ENCODE measurements around the gene CMSS1.

The CMSS1 gene

DNA sequence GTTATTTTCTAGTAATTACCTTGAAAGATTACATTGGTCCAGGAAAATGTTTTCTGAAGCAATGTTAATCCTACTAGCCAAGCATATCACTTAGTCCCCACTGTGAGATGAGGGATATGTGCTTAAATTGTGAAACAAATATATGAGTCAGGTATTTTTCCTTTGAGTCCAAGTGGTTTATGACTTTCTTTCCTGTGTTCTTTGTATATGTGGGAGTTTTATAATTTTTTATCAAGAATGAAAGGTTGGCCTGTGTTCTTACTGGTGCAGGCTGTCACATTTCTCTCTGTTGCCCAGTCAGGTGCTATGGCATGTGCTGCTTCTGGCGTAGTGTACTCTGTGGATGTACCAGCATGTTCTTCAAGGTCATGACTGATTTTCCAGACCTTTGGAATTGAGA is 147.4 kb downstream of the CMSS1 start:
- peak; percentile 76 for DNase-seq

DNA sequence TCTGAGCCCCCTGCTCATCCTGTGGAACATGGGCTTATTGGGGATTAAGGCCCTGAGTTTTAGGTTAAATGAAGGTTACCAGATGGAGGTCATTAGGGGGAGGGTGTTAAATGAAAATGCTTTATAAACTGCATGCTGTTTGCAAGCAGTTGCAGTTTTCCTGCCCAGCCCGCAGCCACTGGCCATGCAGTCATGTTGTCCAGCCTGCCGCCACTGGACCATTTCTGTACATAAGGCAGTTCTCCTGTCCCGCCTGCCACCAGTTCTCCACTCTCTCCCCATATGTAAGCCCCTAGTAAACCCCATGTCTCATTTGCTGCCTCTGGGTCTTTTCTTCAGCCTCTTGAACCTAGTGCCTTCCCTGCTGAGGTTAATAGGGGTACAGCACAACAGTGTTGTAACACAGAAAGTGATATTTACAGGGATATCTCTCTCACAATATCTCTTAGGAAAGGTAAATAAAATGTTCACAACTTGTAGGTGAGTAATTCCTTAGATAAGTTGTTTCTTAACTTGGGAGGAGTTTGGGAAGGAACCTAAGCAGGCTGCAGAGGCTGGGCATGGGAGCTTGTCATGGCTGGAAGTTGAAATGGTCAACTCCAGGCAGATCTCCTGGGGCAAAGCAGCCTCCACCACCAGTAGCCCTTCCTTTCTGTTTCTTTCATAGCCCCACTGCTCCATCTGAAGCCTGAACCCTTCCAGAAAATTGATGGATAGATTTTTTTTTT is 148.2 kb downstream of the CMSS1 start:
- peak; percentile 37 for DNase-seq

DNA sequence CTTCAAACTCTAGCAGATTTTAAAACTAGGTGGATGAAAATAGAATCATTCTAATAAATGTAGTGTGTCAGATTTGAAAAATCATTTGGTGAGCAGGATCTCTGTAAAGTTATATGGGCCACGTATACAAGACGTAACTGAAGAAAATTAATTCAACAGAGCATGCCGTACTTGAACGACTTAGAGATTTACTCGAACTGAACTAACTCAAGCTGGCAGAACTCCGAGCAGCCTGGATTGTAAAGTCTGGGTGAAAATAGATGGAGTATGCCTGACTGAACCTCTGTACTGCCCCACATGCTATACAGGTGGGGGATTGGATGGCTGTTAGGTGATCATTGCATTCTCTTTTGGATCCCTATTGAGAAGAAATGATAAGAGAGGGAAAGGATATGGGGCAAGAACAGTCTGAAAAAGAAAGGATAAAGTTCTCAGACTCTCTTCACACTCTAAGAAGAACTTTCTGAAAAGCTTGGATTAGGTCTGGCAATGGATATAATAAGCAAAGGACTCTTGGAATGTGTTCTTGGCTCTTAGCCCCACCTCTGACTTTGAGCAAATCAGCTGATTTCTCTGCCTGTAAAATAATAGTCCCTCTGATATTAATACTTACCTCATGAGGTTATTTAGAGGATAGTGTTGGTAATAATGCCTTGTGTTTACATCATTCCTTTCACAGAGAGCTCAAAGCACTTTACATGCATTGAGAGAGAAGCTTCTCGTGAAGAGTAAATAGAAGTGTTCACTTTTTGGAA is 149.2 kb downstream of the CMSS1 start:
- peak; percentile 53 for DNase-seq

DNA sequence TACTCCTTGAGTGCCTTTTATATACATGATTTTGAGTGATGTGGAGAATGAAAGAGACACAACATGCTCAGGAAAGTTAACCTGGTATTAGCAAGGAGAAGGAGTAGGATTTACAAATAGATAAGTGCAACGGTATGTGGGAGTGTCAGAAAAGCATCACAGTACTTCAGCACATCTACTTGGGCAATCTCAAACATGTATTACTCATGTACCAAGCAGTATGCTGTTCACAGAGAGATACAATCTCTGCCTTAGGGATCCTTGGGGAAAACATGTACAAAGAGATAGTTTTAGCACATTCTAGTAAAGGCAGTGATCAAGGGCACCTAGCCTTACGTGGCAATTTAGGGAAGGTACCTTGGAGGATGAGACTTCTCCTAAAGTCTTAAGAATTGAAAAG is 150.1 kb downstream of the CMSS1 start:
- peak; percentile 86 for DNase-seq

DNA sequence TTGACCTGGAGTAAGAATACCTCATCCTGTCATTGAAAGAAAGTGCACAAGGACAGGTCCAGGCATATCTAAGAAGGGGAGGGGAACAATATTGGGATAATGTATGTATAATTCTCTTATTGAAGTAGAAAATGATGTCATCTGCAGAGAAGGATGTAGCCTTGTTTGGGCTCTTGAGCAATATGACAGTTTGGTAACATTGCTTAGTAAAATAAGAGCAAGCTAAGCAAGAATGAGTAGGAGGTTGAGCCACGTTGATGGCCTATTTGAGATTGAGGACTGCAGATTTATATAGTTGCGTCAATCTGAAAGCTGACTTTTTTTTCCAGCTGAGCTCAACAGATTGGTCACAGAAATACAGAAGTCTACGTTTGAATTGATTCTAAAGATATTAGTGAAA is 151.5 kb downstream of the CMSS1 start:
- DNase-seq = peak; percentile 15

DNA sequence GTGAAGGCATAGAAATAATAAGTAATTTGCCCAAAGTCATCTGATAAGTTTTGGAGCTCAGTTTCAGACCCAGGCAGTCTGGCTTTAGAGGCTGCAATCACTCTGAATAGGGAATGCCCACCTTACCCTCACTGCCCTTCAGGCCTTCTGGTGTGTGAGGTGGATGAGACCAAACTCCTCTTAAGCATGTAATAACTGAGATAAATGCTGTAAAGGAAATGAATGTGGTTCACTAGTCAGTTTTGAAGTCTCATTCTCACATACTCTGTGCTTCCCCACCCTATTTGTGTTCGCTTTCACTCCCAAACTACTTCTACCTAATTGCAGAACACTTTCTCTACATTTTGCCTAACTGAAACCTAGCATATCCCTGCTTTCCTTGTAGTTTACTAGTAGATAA is 152.5 kb downstream of the CMSS1 start:
- no peak for DNase-seq

DNA sequence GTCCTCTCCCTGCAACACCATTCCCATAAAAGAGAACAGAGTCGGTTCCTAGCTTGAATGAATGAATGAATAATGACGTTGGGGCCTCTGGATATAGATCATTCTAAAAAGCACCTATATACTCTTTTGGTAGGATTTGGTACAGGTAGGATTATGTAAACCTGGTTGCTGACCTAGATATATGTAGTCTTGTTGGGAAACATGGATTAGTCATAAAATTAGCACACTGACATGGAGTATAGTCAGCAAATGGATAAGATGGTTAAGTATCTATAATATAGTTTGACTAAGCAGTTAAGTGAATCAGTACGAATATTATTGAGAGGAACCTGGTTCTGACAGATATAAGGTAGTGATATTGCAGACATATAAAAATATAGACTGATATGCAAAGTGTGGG is 154.1 kb downstream of the CMSS1 start:
- DNase-seq = no peak

DNA sequence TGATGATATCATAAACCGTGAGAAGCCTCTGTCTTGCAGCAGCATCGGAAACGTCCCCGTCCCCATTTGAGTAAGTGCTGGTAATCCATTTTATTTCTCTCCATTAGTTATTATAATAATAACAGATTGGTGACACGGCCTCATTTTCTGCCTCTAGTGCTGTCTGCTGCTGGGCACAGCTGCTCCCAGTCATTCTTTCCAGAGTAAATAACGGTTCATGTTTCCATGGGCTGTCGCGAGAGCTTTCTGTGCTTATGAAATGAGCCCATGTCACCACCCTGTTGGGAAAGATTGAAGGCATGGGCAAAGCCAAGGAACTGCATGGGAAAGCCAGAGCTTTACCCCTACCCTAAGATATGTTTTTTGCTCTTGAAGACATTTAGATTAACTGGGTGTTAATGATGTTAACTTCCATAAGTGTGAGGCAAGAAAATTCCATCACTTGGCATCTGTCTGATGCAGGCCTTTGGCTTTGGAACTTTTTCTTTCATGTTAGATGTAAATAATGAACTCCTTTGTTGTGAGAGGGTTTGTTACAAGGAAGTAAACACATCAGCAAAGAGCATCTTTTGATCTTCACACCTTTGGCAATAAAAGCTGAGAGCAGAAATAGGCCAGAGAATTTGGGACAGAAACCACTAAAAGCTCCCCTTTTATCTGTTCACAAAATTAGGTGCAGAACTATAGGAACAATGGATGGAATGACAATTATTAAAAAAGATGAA is 154.9 kb downstream of the CMSS1 start:
- DNase-seq = no peak

DNA sequence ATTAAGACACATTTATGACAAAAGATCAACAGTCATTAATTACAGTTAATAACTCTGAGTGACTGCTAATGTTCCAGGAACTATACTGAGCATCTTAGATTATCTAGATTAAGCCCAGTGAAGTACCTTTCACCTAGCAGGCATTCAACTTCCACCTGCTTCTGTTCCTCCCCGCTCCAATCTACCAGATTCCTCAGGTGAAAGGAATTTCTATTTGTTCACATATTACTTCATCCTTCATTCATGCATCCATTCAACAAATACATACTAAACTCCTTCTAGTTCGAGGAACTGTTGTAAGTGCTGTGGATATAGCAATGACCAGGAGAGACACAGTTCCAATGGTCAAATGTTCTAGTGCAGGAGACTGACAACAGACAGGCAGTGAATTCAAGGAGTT is 157.3 kb downstream of the CMSS1 start:
- peak; percentile 41 for DNase-seq

DNA sequence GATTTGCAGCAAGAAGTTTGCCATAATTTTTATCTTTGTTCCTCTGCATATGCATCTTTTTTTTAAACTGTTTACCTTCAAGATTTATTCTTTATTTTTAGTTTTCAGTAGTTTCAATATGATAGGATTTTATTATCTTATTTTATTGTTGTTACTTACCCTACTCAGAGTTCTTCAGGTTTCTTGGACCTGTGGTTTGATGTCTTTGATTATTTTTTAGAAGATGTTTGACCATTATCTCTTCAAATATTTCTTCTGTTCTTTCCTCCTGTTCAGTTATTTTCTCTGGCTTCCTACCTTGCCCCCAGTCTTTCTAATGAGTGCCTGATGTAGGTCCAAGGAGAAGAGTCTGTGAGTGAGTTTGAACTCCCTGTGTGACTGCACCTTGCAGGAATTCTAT is 158.9 kb downstream of the CMSS1 start:
- no peak for DNase-seq

DNA sequence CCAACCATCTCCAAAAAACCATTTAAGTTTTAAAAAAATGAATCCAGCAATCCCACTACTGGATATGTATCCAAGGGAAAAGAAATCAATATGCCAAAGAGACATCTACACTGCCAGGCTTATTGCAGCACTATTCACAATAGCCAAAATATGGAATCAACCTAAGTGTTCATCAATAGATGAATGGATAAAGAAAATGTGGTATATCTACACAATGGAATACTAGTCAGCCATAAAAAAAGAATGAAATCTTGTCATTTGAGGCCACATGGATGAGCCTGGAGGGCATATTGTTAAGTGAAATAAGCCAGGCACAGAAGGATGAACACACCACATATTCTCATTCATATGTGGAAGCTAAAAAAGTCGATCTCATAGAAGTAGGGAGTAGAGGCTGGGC is 160.6 kb downstream of the CMSS1 start:
- no peak for DNase-seq

DNA sequence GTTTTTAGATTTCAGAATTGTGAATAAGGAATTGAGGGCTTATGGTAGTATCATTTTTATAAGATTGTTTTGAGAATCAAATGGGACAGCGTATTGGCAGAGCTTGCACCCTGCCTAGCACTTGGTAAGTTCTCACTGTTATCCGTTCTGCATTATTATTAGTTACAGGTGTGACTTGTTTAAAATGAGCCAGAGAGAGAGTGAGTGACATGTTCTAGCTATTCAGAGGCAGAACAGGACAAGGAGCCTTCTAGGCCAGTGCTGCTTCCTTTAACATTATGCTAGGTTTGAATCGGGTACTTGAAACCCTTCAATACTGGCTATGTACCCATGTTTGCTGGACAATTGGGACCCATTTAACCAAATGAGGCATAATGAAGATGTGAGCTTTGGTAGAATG is 162.9 kb downstream of the CMSS1 start:
- no peak for DNase-seq

DNA sequence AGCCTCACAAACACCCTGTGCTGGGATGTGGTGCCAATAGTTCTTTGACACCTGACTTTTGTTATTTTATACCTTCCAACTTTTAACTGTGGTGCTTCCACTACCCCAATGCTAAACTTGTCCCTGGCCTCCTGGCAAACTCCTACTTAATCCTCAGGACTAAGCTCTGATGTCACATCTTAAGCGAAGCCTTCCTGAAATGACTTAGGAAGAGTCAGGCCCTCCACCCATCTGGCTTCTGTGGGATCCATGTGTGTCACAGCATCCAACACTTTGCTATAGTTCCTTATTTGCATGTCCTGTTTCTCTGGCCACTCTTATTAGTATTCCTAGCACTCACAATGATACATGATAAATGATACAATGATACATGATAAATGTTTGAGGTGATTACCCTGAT is 163.5 kb downstream of the CMSS1 start:
- no peak for DNase-seq

DNA sequence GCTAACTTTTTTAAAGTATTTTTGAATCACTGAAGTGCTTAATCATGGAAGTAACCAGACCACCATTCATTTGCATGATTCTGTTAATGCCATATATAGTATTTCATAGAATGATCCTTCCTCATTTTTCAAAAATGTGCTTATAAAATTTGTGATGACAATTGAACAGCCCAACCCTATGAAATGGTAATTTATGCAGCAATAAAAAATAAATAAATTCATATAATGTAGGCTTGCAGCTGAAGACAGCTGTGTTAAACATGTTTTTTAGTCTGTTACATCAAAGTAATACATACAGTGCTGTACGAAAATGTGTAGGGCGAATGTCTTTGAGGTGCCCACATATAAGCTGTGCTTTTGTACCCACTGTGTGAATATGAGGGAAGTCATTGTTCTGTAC is 165.0 kb downstream of the CMSS1 start:
- no peak for DNase-seq

DNA sequence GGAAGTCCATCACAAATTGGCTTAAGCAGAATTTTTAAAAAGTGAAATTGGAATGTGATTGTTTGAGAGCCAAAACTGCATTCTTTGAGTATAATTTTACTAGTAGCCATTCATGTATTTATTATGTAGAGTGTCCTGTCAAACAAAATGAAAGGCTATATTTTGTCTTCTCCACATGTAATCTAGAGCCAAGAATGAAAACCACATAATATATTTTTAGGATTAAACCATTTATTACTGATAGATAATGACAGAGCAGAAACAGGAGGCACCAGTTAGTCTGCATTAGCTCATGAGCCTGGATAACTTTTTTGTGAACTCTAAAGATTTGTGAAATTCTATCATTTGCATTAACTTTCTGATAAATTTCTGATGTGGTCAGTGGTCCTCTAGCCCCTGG is 166.5 kb downstream of the CMSS1 start:
- no peak for DNase-seq

DNA sequence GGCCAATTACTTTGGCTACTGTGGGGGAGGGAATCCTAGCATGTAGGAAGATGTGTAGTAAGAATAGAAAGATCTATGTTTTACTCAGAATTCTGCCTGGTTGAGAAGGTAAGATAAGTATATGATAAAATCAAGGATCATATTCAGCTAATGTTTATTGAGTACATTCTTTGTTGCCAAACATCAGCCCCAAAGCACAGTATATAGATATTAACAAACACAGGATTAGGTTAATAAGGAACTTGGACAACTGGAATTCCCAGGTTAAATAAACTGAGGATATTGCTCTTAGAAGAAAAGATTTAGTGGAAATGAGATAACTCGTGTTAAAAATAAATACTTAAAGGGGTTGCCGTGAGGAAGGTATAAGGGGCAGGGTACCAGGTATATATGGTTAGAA is 167.0 kb downstream of the CMSS1 start:
- peak; percentile 45 for DNase-seq

DNA sequence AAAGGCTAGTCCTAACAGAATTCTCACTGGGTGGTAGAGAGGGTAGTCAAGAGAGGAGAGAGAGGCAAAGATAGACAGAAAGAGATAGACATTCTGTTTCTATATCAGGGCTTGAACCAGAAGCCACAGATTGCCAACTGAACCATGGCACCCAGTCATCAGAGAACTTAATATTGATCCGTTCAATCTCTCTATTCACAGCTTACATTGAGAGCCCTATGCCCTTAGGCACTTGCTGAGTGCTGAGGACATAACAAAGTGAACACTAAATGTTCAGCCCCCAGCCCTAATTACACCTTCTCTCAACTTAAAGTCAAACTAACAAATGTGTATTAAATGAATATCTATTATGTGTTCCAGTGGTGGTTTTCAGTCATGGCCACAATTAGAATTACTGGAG is 172.5 kb downstream of the CMSS1 start:
- DNase-seq = no peak

DNA sequence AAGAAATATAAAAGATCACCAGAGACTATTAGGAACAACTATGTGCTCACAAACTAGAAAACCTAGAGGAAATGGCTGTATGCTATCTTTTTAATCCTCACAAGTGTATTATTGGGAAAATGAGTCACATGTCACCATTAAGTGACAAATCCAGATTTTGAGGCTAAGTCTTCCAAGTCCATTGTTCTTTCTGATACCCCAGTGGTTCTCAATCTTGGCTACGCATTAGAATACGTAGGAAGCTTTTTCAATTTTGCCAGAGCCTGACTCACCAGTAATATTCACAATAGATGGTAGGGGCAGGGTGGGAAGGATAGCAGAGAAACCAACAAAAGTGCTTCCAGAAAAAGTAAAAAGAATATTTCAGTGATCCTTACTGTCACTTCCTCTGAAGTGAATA is 179.6 kb downstream of the CMSS1 start:
- DNase-seq = no peak

DNA sequence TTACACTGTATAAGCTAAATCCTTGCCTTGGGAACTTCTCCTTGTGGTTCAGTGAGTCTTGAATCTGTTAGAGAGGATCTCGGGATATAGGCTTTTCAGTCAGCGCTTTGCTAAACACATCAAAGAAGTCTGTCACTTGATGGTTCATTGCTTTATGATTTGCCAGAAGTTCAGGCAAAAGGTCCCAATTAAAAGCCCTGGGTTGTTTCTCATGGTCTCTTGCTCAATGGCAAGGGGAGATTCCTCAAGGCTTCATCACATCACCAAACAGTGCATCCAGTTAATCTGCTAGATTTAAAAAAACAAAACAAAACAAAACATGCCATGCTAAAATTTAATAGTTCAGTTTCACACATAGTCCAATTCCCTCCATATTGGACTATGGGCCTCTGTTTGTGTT is 181.9 kb downstream of the CMSS1 start:
- DNase-seq = no peak

DNA sequence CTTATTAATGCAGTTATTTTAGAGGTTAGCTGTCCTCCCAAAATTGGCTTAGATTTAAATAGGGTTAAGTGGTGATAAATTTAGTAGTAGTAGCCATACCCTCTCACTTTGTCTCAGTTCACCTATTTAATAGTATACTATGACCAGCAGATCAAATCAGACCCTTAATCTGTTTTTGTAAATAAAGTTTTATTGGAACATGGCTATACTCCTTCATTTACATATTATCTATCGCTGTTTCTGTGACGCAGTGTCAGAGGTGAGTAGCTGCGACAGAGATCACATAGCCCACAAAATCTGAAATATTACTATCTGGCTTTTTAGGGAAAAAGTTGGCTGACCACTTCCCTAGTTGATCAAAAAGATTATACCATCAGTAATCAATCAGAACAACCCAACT is 183.4 kb downstream of the CMSS1 start:
- no peak for DNase-seq

DNA sequence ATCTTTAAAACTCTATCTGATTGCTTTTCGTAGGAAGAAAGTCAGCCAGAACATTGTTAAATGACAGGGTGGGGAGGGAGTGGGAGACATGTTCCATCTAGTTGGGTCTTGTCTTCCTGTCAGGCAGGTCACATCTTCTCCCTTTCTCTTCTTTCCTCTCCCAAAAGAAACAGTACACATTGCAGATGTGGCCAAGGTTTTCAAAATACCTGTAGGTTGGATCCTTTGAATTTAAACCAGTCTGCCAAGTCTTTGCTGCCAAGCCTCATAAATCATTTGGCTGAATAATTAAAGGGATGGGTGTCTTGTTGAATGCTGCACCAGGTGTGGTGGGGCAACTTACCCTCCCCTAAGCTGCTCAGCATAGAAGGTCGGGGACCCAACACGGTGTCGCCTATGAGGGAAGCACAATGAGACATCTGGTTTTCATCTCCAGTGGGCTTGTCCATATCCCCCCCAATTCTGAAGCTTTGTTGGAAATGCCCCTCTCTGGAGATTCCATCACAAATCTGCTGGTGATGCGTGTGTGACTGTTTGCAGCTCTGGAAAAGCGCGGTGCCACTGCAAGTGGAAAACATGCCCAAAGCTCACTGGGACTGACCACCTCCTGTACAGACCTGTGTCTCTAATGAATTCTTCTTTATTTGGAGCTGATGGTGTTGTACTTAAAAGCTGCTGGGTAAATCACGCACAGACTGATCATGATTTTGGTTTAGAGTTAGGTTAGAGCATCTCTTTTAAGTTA is 184.0 kb downstream of the CMSS1 start:
- DNase-seq = no peak

DNA sequence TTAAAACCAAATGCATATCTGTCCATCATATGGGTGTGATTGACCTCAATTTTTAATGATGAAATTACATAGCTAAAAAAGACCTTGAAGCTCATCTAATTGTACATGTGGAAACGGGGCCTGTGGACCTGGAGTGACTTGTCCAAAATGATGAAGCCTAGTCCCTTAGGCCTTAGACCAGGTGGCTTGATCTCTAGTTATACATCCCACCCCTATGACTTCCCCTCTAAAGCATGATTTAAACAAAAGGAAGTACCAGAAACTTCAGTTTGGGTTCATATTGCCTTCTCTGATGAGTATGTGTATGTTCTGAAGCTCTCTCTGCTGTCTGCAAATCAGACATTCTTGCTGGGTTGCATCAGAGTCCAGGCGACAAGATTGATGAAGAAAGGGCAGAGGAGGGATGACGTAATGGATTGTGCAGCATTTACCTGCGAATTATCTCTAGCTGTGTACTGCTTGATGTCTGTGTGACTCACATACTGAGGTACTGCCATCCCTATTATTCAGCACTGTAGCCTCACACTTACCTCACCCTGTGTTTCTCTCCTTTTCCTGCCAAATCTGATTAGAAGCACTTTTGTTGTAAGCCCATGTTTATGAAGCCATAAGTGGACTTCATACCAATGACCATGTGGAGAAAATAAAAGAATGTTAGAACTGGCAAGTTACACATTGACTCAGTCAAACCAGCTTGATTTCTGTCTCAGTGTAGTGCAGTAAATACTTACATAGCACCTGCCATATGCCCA is 185.1 kb downstream of the CMSS1 start:
- peak; percentile 98 for DNase-seq

Measured in NCI-H226 (cell line).